Measurements from ENCODE around the gene NDE1. TPM values are rescaled to one million over a fixed set of nuclear protein-coding genes. Genes with fewer than 3 reads are reported as not detected.

Gene NDE1
- total and polyA plus RNA-seq, 2 of the 4 experiments (the other 2 are of a cell fraction), result 22.7 to 29.2 TPM

DNA sequence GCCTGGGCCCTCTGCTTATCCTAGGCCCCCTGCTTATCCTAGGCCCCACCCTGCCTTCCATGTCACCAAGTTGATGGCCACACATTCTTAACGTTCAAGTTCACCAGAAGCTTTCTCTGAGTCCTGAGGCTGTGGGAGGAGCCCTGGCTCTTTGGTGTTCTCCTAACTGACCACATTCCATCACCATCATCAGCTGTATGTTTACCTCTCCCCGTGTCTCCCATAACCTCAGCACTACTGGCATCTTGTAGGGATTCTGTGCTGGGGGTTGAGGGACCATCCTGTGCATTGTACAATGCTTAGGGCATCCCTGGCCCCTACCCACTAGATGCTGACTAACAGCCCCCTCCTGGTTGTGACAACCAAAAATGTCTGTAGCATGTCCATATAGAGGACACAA lies 99.3 kb downstream of the NDE1 start:
- H4K8ac ChIP-seq (ENCODE audit: low read depth in 2 of 2, low read length in 2 of 2), result no peak overlapping the region
- no peak overlapping the region for H3K4ac ChIP-seq (ENCODE audit: low read depth, low read length)
- no peaks in the 10 kb centered on the region for H3K9me1 ChIP-seq (ENCODE audit: insufficient read depth, low read length)
- ATAC-seq (ENCODE audit: low read depth) (peak; percentile 80), DNase-seq (peak; percentile 21)
- no TSS peak for BruUV-seq (replicated peaks)
- H2AK9ac ChIP-seq (replicated peaks; ENCODE audit: low read depth, low read length, poor library complexity), result no peak overlapping the region
- H4K91ac ChIP-seq (ENCODE audit: insufficient read depth, low read depth, low read length), result no peak overlapping the region
- no peak overlapping the region for H3K9ac ChIP-seq (ENCODE audit: low read depth, low read length)
- peak overlapping the region; percentile 27 for H2AFZ ChIP-seq (replicated peaks; ENCODE audit: low read length, poor library complexity)
- intact Hi-C loops (cut with micrococcal nuclease) (no loop called here), in situ Hi-C loops (cut with MboI; ENCODE audit: low sequenced_read_pairs) (no loop called here), dilution Hi-C loops (cut with HindIII; ENCODE audit: low sequenced_read_pairs, unreplicated experiment) (no loop called here)
- TF ChIP-seq, protein P1, sequence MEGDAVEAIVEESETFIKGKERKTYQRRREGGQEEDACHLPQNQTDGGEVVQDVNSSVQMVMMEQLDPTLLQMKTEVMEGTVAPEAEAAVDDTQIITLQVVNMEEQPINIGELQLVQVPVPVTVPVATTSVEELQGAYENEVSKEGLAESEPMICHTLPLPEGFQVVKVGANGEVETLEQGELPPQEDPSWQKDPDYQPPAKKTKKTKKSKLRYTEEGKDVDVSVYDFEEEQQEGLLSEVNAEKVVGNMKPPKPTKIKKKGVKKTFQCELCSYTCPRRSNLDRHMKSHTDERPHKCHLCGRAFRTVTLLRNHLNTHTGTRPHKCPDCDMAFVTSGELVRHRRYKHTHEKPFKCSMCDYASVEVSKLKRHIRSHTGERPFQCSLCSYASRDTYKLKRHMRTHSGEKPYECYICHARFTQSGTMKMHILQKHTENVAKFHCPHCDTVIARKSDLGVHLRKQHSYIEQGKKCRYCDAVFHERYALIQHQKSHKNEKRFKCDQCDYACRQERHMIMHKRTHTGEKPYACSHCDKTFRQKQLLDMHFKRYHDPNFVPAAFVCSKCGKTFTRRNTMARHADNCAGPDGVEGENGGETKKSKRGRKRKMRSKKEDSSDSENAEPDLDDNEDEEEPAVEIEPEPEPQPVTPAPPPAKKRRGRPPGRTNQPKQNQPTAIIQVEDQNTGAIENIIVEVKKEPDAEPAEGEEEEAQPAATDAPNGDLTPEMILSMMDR (conservative IDR thresholded peaks at IDR 0.05; ENCODE audit: low read depth, low read length), result no peak
- H4K5ac ChIP-seq (ENCODE audit: low read depth, low read length), result no peak overlapping the region
- no peak overlapping the region for H3K23ac ChIP-seq (ENCODE audit: low read depth, low read length)
- no peak overlapping the region for H2BK5ac ChIP-seq (ENCODE audit: low read depth, low read length, poor library complexity, severe bottlenecking)
- no peaks in the 10 kb centered on the region for H3K36me3 ChIP-seq (ENCODE audit: control insufficient read depth, insufficient read depth, low read length)
- H3K27me3 ChIP-seq (ENCODE audit: control insufficient read depth, insufficient read depth, low read length), result no peaks in the 10 kb centered on the region
- 20% methylated on average over 1 of the region's 2 CpGs; no CpG with 5 or more reads in 1 of the 2 experiments for WGBS, 2 experiments (ENCODE audit: extremely low coverage in 2 of 2, insufficient read length in 1 of 2)
- ChIA-PET CTCF (no interaction called here), POLR2A (ENCODE audit: unreplicated experiment) (interaction anchor here (0.6 kb wide), 1 partner anchor 76 kb away, joined by 12 read pairs; no protein-coding TSS in a partner anchor)
- H3K9me3 ChIP-seq (ENCODE audit: control insufficient read depth, insufficient read depth, low read length), result no peaks in the 10 kb centered on the region
- H3K4me2 ChIP-seq (ENCODE audit: low read depth, low read length), result no peak overlapping the region
- H3K4me1 ChIP-seq (ENCODE audit: control insufficient read depth, insufficient read depth, low read length), result no peaks in the 10 kb centered on the region
- H3K79me1 ChIP-seq (ENCODE audit: low read depth in 1 of 2, low read length in 2 of 2), result no peaks in the 10 kb centered on the region
- H3K4me3 ChIP-seq (ENCODE audit: insufficient read depth, low read depth, low read length), result no peak overlapping the region
- H2BK120ac ChIP-seq (ENCODE audit: low read depth, low read length), result no peak overlapping the region
- H2BK15ac ChIP-seq (ENCODE audit: low read depth, low read length), result no peak overlapping the region
- no peak overlapping the region for H2AK5ac ChIP-seq (ENCODE audit: low read depth, low read length)
- no peaks in the 10 kb centered on the region for H4K20me1 ChIP-seq (ENCODE audit: insufficient read depth, low read length)
- no peak overlapping the region for H3K27ac ChIP-seq (ENCODE audit: insufficient read depth, low read length)
- H3K18ac ChIP-seq (ENCODE audit: low read depth, low read length), result no peak overlapping the region
- no peak overlapping the region for H3K56ac ChIP-seq (ENCODE audit: extremely low read depth, insufficient read depth, low read length)
- no peak overlapping the region for H2BK20ac ChIP-seq (ENCODE audit: low read depth, low read length)
- H3K14ac ChIP-seq (replicated peaks; ENCODE audit: low read depth, low read length), result no peak overlapping the region

Data from IMR-90 (cell line).